WTC11 (cell line): ENCODE data around the gene GORASP1. TPM values are rescaled to one million over a fixed set of nuclear protein-coding genes. Genes with fewer than 3 reads are reported as not detected.

Experiments used
- ATAC-seq: fragments of 200-7000 bp; cut with Tn5 transposase; 2 replicates; pipeline ENCODE4 v1.10.0; 2021; ENCODE audit warnings: mild to moderate bottlenecking, moderate library complexity
- CTCF ChIA-PET: fragments of 300-600 bp; sonication (Branson Sonifier 250); formaldehyde crosslinking; loops from one replicate; lab custom pipeline; 2021; ENCODE audit warnings: antibody characterized with exemption; lab: Charles Lee
- POLR2A ChIA-PET: fragments of 350-600 bp; sonication (Branson Sonifier 250); formaldehyde crosslinking; loops from one replicate; lab custom pipeline; 2021; ENCODE audit warnings: antibody characterized with exemption; lab: Charles Lee
- DNase-seq: peaks from one replicate; pipeline ENCODE4 v3.0.0; 2021; ENCODE audit warnings: low spot score
- H3K27ac Mint-ChIP-seq: 2 replicates; pipeline ENCODE4 v1.8.0; 2021; ENCODE audit warnings: mixed read lengths
- H3K27me3 Mint-ChIP-seq: 2 replicates; pipeline ENCODE4 v1.8.0; 2021; ENCODE audit warnings: low read depth, mild to moderate bottlenecking, moderate library complexity, mixed read lengths
- H3K36me3 Mint-ChIP-seq: 2 replicates; pipeline ENCODE4 v1.8.0; 2021; ENCODE audit warnings: mixed read lengths
- H3K4me1 Mint-ChIP-seq: 2 replicates; pipeline ENCODE4 v1.8.0; 2022; ENCODE audit warnings: mixed read lengths
- H3K4me3 Mint-ChIP-seq: 2 replicates; pipeline ENCODE4 v1.8.0; 2021; ENCODE audit warnings: mild to moderate bottlenecking, moderate library complexity, mixed read lengths
- H3K9me3 Mint-ChIP-seq: 2 replicates; pipeline ENCODE4 v1.8.0; 2021; ENCODE audit warnings: mixed read lengths
- CTCF ChIP-seq: fragments of 200-600 bp; IDR thresholded peaks from 2 replicates; pipeline ENCODE4 v1.8.0; 2022; ENCODE audit warnings: antibody characterized with exemption
- E2F5 ChIP-seq: sonication (generic); formaldehyde crosslinking; IDR thresholded peaks from 2 replicates; pipeline ENCODE4 v1.8.1; 2022; ENCODE audit warnings: mild to moderate bottlenecking, moderate library complexity, missing genetic modification reagents
- FOXK1 ChIP-seq: sonication (generic); formaldehyde crosslinking; IDR thresholded peaks from 2 replicates; pipeline ENCODE4 v1.8.0; 2022; ENCODE audit warnings: mild to moderate bottlenecking, moderate library complexity, missing genetic modification reagents
- FOXP4 ChIP-seq: sonication (generic); formaldehyde crosslinking; IDR thresholded peaks from 2 replicates; pipeline ENCODE4 v1.8.0; 2022; ENCODE audit warnings: mild to moderate bottlenecking, missing genetic modification reagents
- MLX ChIP-seq: sonication (generic); formaldehyde crosslinking; IDR thresholded peaks from 2 replicates; pipeline ENCODE4 v1.8.1; 2023; ENCODE audit warnings: mild to moderate bottlenecking, missing genetic modification reagents, moderate library complexity
- MYBL2 ChIP-seq: sonication (generic); formaldehyde crosslinking; IDR thresholded peaks from 2 replicates; pipeline ENCODE4 v1.8.1; 2023; ENCODE audit warnings: mild to moderate bottlenecking, moderate library complexity, missing genetic modification reagents
- NFE2L1 ChIP-seq: sonication (generic); formaldehyde crosslinking; IDR thresholded peaks from 2 replicates; pipeline ENCODE4 v1.8.1; 2023; ENCODE audit warnings: missing genetic modification reagents
- NR1H2 ChIP-seq: sonication (generic); formaldehyde crosslinking; IDR thresholded peaks from 2 replicates; pipeline ENCODE4 v1.9.0; 2021; ENCODE audit warnings: mild to moderate bottlenecking, moderate library complexity, missing genetic modification reagents
- OVOL2 ChIP-seq: fragments of 250-450 bp; sonication (Bioruptor Pico); IDR thresholded peaks from 2 replicates; pipeline ENCODE4 v1.9.0; 2021; ENCODE audit warnings: mild to moderate bottlenecking, borderline replicate concordance
- PRRX2 ChIP-seq: fragments of 250-450 bp; sonication (Bioruptor Pico); IDR thresholded peaks from 2 replicates; pipeline ENCODE4 v1.8.0; 2021; ENCODE audit warnings: mild to moderate bottlenecking
- RELA ChIP-seq: sonication (generic); formaldehyde crosslinking; IDR thresholded peaks from 2 replicates; pipeline ENCODE4 v1.8.1; 2022; ENCODE audit warnings: missing genetic modification reagents, mild to moderate bottlenecking, borderline replicate concordance
- SP1 ChIP-seq: sonication (generic); formaldehyde crosslinking; conservative IDR thresholded peaks from 2 replicates; pipeline ENCODE4 v1.8.1; 2022; ENCODE audit warnings: missing genetic modification reagents
- STAT6 ChIP-seq: sonication (generic); formaldehyde crosslinking; conservative IDR thresholded peaks from 2 replicates; pipeline ENCODE4 v1.8.1; 2023; ENCODE audit warnings: mild to moderate bottlenecking, low read depth, missing genetic modification reagents, moderate library complexity
- ZNF219 ChIP-seq: sonication (generic); formaldehyde crosslinking; IDR thresholded peaks from 2 replicates; pipeline ENCODE4 v1.8.0; 2023; ENCODE audit warnings: missing genetic modification reagents, mild to moderate bottlenecking, borderline replicate concordance
- ZNF416 ChIP-seq: fragments of 250-450 bp; sonication (Bioruptor Pico); IDR thresholded peaks from 2 replicates; pipeline ENCODE4 v1.9.0; 2021; ENCODE audit warnings: mild to moderate bottlenecking, inconsistent platforms
- ZNF423 ChIP-seq: fragments of 250-450 bp; sonication (Bioruptor Pico); IDR thresholded peaks from 2 replicates; pipeline ENCODE4 v2.1.2; 2022; ENCODE audit warnings: mild to moderate bottlenecking, moderate library complexity
- total RNA-seq: library from RNA; stranded (reverse); gene quantifications from 3 replicates; pipeline ENCODE4 v1.2.3, GENCODE V29; 2021
- TF ChIP-seq, protein P1 (sequence below): fragments of 250-450 bp; sonication (Bioruptor Pico); conservative IDR thresholded peaks from 2 replicates; pipeline ENCODE4 v1.9.0; 2021; ENCODE audit warnings: mild to moderate bottlenecking
- TF ChIP-seq, protein P2 (sequence below): sonication (generic); formaldehyde crosslinking; IDR thresholded peaks from 2 replicates; pipeline ENCODE4 v1.8.0; 2022; ENCODE audit warnings: mild to moderate bottlenecking, missing genetic modification reagents
- TF ChIP-seq, protein P3 (sequence below): fragments of 250-450 bp; sonication (Bioruptor Pico); IDR thresholded peaks from 2 replicates; pipeline ENCODE4 v1.8.0; 2021; ENCODE audit warnings: mild to moderate bottlenecking

Gene GORASP1
- total RNA-seq, 1 experiment from 2014 or later = 47.4 TPM

DNA sequence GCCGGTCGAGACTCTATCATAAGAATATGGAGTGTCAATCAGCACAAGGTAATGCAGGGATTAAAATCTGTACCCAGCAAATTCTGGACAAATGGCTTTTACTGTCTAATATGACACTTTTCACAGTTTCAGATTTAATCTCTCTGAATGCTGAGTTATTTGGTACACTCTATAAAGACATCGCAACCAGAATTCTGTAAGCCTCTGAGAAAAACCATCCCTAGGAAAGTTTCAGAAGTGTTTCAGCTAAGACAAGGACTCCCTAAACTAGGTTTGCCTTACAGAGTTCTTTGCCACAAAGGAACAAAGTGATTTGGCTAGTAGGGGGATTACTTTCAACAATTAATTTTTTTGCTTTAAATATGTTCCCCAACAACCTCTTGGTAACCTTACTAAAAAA is 44.3 kb downstream of the GORASP1 start:
- Mint-ChIP-seq H3K27ac (no peak overlapping the region), H3K36me3 (peaks cover 6% of the 10 kb centered on the region), H3K4me1 (peaks cover 9% of the 10 kb centered on the region), H3K27me3 (no peaks in the 10 kb centered on the region), H3K9me3 (no peaks in the 10 kb centered on the region), H3K4me3 (no peak overlapping the region)
- ChIA-PET CTCF (no interaction called here), POLR2A (no interaction called here)
- DNase-seq = no peak
- ATAC-seq = no peak
- no peak for TF ChIP-seq ZNF423 (CRISPR knock-in tag)
- TF ChIP-seq, protein P1, sequence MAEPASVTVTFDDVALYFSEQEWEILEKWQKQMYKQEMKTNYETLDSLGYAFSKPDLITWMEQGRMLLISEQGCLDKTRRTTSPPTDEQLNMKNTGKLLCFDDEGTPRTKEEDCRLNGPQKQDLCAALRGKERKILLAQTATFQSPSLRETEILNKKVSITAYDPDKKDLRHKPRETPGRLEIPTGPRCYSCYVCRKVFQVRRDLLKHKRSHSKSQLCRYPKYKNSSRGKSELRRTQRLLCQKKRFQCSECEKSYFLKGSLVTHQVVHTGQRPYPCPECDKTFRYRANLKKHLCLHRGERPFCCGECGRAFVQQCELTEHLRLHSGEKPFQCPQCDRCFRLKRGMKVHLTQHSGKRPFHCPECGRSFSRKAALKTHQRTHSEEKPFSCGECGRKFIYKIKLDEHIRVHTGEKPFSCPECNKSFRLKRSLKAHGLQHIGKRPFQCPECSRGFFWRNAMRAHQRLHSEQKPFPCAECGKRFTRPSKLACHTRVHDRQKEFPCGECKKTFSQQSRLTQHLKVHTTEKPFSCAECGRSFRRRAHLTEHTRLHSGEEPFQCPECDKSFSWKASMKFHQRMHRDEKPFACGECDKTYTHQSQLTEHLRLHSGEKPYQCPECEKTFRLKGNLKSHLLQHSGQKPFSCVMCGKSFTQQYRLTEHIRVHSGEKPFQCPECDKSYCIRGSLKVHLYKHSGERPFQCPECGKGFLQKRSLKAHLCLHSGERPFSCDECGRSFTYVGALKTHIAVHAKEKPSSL (CRISPR knock-in tag) = no peak
- no peak for TF ChIP-seq FOXP4 (CRISPR knock-in tag)
- TF ChIP-seq E2F5 (CRISPR knock-in tag) = no peak
- no peak for TF ChIP-seq NFE2L1 (CRISPR knock-in tag)
- TF ChIP-seq, protein P2, sequence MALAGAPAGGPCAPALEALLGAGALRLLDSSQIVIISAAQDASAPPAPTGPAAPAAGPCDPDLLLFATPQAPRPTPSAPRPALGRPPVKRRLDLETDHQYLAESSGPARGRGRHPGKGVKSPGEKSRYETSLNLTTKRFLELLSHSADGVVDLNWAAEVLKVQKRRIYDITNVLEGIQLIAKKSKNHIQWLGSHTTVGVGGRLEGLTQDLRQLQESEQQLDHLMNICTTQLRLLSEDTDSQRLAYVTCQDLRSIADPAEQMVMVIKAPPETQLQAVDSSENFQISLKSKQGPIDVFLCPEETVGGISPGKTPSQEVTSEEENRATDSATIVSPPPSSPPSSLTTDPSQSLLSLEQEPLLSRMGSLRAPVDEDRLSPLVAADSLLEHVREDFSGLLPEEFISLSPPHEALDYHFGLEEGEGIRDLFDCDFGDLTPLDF = no peak
- no peak for TF ChIP-seq CTCF
- TF ChIP-seq MYBL2 (CRISPR knock-in tag) = no peak
- TF ChIP-seq MLX (CRISPR knock-in tag) = no peak
- TF ChIP-seq SP1 (CRISPR knock-in tag) = no peak
- TF ChIP-seq RELA (CRISPR knock-in tag) = no peak
- no peak for TF ChIP-seq NR1H2 (CRISPR knock-in tag)
- TF ChIP-seq OVOL2 = no peak
- TF ChIP-seq, protein P3, sequence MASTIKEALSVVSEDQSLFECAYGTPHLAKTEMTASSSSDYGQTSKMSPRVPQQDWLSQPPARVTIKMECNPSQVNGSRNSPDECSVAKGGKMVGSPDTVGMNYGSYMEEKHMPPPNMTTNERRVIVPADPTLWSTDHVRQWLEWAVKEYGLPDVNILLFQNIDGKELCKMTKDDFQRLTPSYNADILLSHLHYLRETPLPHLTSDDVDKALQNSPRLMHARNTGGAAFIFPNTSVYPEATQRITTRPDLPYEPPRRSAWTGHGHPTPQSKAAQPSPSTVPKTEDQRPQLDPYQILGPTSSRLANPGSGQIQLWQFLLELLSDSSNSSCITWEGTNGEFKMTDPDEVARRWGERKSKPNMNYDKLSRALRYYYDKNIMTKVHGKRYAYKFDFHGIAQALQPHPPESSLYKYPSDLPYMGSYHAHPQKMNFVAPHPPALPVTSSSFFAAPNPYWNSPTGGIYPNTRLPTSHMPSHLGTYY (CRISPR knock-in tag) = no peak
- no peak for TF ChIP-seq ZNF219 (CRISPR knock-in tag)
- no peak for TF ChIP-seq PRRX2 (CRISPR knock-in tag)

DNA sequence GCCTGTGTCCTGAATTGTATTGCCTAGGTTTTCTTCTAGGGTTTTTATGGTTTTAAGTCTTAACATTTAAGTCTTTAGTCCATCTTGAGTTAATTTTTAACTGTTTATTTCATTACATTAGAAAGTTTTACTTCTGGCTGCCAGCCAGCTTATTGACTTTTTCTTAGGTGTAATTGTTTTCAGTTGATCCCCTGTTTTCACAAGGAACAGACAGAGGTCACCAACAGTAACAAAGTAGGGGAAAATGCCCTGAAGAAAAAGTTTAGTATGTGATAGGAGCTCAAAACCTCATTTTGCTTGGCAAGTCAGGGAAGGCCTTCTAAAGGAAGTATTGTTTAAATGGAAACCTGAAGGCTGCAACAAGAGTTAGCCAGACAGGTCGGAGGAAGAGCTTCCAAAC is 45.2 kb downstream of the GORASP1 start:
- Mint-ChIP-seq H3K36me3 (no peaks in the 10 kb centered on the region; the same call in 1 of the 2 replicates), H3K27ac (peak overlapping the region; percentile 73; the same call in 1 of the 2 replicates), H3K4me1 (peaks cover 9% of the 10 kb centered on the region), H3K27me3 (no peaks in the 10 kb centered on the region), H3K4me3 (no peak overlapping the region), H3K9me3 (no peaks in the 10 kb centered on the region)
- no peak for DNase-seq
- CTCF ChIA-PET = no interaction called here
- POLR2A ChIA-PET = no interaction called here
- no peak for ATAC-seq
- TF ChIP-seq STAT6 (CRISPR knock-in tag) (no peak), FOXK1 (CRISPR knock-in tag) (no peak), OVOL2 (no peak), ZNF416 (CRISPR knock-in tag) (no peak)
